IPS DF 4.7 (cell line): Measurements from ENCODE around the gene COPZ1.
"Not testable (repeated sequence)": the region's sequence is repeated elsewhere in the genome, so short reads cannot be mapped to it uniquely, and the experiment has no call there.

Source experiments
- DNase-seq: peaks from one replicate; pipeline ENCODE4 v3.0.0-alpha.2; 2013; ENCODE audit warnings: low spot score; ENCODE audit errors: extremely low read depth

COPZ1 gene

GRCh38 chr12:54331461-54331860, 6.5 kb downstream of the COPZ1 start:
- no peak for DNase-seq

- DNase-seq: no peak
Measured at GRCh38 chr12:54333420-54334034, 8.6 kb downstream of the COPZ1 start.

- no peak for DNase-seq
Measured at GRCh38 chr12:54337280-54337842, 12.4 kb downstream of the COPZ1 start.

- DNase-seq: no peak
Measured at GRCh38 chr12:54337854-54338650, 13.1 kb downstream of the COPZ1 start.

- DNase-seq: no peak
Measured at GRCh38 chr12:54338698-54339296, 13.9 kb downstream of the COPZ1 start.

GRCh38 chr12:54340846-54341245, 15.9 kb downstream of the COPZ1 start:
- DNase-seq: no peak

GRCh38 chr12:54341378-54342300, 16.7 kb downstream of the COPZ1 start:
- DNase-seq: no peak

- DNase-seq: no peak
Measured at GRCh38 chr12:54349036-54349435, 24.1 kb downstream of the COPZ1 start.

GRCh38 chr12:54349679-54350078, 24.7 kb downstream of the COPZ1 start:
- DNase-seq: no peak

GRCh38 chr12:54350743-54351142, 25.8 kb downstream of the COPZ1 start:
- DNase-seq: no peak

GRCh38 chr12:54351341-54351740, 26.4 kb downstream of the COPZ1 start:
- no peak for DNase-seq

GRCh38 chr12:54352022-54352531, 27.1 kb downstream of the COPZ1 start:
- no peak for DNase-seq

- no peak for DNase-seq
Measured at GRCh38 chr12:54352891-54353874, 28.3 kb downstream of the COPZ1 start.

- DNase-seq: not testable (repeated sequence)
Measured at GRCh38 chr12:54354271-54354670, 29.3 kb downstream of the COPZ1 start.

GRCh38 chr12:54355104-54355815, 30.3 kb downstream of the COPZ1 start:
- DNase-seq: no peak

- no peak for DNase-seq
Measured at GRCh38 chr12:54356228-54356627, 31.3 kb downstream of the COPZ1 start.

GRCh38 chr12:54356951-54357356, 32.0 kb downstream of the COPZ1 start:
- DNase-seq: no peak

- DNase-seq: no peak
Measured at GRCh38 chr12:54357506-54358190, 32.7 kb downstream of the COPZ1 start.
